ENCODE results near the gene PTPN20.
A peak's percentile ranks its signal among the peaks of the same experiment; 100 is the strongest.
"Not testable (repeated sequence)": the region's sequence is repeated elsewhere in the genome, so short reads cannot be mapped to it uniquely, and the experiment has no call there.

Gene PTPN20

DNA sequence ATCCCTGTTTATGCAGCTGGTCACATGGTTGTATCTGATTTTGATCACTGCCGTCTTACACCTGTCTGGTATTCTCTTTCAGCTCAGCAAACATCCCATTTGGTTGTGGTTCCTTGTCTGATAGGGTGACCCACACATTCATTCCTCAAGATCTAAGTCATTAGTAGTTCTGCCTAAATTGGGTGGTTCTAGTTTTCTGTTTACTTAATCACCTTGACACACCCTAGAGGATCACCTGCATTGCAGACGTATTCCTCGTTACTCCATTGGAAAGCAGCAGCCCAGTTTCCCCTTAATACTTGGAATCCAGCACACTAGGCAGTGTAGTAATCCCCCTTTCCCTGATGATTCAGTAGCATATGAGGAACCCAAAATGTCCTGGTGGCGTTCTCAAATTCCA, 41.3 kb downstream of the PTPN20 start:
- not testable (repeated sequence) for DNase-seq (ENCODE audit: low spot score)

DNA sequence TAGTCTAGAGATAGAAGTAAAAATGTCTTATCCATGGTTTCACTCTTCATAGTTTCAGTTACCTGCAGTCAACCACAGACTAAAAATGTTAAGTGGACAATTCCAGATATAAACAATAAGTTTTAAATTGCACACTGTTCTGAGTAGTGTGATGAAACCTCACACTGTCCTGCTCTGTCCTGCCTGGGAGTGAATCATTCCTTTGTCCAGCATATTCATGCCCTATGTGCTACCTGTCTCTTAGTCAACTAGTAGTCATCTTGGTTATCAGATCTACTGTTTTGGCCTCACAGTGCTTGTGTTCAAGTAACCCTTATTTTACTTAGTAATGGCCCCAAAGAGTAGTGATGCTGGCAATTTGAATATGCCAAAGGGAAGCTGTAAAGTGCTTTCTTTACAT, 49.5 kb downstream of the PTPN20 start:
- not testable (repeated sequence) for DNase-seq (ENCODE audit: low spot score)

DNA sequence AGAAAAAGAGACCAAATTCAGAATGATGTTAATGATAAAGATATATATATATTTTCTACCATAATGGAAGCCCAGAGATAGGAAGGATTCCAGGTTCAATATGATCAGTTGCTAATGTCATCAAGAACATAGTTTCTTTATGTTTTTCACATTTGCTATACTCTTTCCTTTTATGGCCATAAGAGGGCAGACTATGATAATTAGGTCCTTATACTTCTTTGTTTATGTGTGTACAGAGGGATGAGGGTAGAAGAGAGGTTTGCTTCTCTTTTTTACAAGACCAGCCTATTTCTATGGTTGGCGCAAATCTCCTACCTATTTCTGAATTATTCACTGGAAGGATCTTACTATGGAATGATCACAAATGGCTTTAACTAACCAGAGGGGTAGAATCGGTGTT, 52.1 kb downstream of the PTPN20 start:
- DNase-seq (ENCODE audit: low spot score) = not testable (repeated sequence)

DNA sequence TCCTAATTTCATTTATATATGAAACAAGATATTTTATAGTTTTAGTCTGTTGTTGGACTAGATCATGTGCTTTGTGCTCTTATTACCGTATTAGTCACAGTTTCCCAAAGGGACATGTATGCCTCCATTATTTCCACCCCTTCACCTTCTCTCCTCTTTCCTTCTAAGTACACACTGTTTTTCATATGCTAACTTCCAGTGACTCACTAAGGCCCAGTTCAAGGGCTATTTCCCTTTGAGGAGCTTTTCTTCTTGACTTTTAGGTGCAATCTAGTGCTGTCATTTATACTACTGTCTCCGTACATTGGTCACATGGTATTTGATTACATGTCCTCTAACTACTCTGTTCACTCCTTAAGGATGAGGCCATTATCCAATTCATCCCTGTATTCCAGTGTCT, 55.8 kb downstream of the PTPN20 start:
- not testable (repeated sequence) for DNase-seq (ENCODE audit: low spot score)

DNA sequence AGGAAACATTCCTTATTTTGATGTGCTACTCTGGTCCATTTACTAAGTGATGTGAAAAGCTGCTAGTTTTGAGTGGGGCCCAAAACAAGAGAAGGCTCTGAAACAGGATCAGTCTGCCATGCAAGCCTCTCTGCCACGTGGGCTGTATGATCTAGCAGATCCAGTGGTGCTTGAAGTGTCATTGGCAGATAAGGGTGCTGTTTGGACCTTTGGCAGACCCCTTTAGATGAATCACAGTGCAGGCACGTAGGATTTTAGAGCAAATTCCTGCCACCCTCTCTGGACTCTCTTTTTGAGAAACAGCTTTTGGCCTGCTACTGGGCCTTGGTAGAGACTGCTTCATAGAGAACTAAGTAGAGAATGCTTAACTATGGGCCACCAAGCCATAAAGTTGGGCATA, 69.0 kb downstream of the PTPN20 start:
- DNase-seq (ENCODE audit: low spot score) = not testable (repeated sequence)

DNA sequence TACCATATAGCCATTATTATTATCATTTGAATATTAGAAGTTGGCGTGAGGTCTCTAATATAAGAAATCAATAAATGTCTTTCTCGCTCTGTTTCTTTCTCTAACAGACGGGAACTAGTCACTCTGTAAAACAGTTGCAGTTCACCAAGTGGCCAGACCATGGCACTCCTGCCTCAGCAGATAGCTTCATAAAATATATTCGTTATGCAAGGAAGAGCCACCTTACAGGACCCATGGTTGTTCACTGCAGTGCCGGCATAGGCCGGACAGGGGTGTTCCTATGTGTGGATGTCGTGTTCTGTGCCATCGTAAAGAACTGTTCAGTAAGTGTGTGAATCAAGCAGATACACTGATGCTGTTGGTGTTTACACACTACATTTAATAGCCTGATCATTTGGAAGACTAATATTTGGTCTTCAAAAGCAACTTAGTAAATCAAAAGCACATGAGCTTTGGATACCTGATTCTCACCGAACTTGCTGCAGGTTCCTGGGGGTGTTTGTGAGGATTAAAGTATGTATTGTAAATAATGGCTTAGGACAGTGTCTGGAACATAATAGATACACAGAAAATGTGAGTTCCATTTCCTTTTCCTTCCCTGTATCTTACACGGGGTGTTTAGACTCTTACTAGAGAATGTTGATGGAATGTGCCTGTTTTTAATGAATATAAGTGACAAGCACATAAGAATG, 76.2 kb downstream of the PTPN20 start:
- DNase-seq (ENCODE audit: low spot score) = not testable (repeated sequence)

DNA sequence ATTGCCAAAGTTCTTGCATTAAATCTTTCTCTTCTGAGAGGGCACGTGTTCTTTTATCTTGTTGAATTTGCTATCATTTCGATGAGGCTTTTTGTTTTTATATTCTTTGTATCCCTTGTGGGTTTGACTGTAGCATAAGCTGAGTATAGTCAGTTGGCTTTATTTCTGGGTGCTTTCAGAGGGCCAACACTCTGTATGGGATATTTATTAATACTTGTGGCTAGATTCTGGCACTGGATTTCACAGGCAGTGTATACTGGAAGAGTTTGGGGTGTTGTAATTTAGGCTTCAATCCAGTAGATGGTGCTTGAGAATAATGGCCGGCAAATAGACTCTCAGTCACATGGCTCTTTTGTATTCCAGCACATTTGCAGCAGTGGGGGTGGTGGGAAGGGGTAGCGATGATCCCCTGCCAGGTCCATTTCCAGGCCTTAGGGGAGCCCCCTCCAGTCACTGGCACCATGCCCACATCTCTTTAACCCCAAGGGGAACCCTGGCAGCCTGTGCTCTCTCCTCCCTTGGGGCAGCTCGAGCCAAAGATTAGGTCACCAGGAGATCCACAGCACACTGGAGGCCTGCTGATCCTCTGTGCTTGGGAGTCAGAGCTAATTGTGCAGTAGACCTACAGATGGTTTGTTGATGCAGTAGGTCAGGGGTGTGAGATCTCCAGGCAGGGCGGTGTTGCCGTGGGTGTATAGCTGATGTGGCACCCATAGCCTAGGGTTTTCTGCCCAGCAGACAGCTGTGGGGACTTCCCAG, 81.8 kb downstream of the PTPN20 start:
- DNase-seq (ENCODE audit: low spot score) = peak; percentile 76

DNA sequence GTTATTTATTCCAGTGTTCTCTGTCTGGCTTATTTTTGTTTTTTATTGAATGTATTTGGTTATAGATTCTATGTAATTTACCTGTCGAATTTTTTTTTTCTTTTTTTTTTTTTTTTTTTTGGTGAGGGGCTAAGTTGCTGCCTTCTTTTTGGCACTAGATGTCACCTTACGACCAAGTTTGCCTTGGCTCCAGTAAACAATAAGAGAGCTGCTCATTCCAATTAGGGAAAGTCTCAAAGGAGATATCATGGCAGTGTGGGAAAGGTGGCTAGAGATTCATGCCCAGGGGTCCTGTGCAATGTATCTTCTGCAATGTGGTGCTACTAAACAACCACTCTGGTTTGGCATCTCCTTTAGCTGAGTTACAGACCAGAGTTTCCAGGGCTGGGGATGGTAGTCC, 84.0 kb downstream of the PTPN20 start:
- DNase-seq (ENCODE audit: low spot score) = peak; percentile 22

DNA sequence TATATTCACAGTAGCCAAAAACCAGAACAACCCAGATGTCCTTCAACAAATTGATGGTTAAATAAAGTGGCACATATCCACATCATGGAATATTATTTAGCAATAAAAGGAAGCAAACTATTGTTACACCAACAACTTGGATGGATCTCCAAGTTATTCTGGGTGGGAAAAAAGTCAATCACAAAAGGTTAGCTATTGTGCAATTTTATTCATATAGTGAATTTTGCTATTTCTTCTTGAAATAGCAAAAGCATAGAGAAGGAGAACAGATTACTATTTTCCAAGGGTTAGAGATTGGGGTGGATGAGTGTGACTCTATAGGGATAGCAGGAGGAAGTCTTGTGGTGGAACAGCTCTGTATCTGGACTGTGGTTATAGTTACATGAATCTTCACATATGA, 87.0 kb downstream of the PTPN20 start:
- DNase-seq (ENCODE audit: low spot score) = no peak

DNA sequence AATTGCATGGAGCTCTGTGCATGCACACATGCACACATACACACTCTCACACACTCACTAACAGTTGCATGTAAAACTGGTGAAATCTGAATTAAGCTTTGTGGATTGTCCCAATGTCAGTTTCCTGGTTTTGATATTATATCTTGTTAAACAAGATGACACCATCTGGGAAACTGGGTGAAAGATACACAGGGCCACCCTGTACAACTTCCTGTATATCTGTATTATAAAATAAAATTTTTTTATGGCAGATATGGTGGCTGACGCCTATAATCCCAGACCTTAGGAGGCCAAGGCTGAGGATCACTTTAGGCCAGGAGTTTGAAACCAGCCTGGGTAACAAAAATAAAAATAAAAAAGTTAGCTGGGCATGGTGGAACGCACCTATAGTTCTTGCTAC, 87.4 kb downstream of the PTPN20 start:
- no peak for DNase-seq (ENCODE audit: low spot score)

DNA sequence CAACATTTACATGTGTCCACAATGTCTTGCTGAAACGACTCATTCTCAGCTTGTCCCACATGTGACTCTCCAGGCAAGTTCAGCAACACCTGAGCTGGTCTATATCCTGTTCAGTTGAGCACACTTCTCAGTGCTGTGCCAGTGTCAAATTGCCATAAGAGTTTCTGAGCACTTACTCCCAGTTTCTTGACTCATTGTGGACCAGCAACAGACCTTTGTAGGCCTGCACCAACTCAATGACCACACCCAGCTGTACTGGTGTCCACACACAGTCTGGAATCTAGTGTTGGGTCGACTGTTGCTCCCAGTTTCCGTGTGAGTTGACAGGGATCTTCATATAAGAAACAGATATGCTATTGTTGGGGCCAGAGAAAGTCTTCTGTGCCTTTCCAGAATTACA, 88.0 kb downstream of the PTPN20 start:
- no peak for DNase-seq (ENCODE audit: low spot score)

DNA sequence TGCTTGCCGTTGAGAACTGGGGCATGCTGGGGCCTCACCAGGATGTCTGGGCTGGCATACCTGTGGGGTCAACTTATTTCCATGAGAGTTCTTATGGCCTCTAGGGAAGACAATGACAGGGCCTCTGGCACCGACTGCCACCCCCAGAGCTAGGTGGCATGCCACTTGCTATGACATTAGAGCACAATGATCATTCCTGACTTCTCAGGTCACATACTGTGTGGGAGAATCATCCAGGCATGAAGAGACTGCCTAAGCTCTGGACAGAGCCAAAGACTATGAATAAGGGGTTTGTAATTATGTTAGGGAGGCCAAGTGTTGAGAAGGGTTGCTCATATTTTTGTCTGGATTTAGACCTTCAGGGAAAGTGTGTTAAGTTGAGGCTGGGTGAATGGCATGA, 97.5 kb downstream of the PTPN20 start:
- DNase-seq (ENCODE audit: low spot score) = no peak

DNA sequence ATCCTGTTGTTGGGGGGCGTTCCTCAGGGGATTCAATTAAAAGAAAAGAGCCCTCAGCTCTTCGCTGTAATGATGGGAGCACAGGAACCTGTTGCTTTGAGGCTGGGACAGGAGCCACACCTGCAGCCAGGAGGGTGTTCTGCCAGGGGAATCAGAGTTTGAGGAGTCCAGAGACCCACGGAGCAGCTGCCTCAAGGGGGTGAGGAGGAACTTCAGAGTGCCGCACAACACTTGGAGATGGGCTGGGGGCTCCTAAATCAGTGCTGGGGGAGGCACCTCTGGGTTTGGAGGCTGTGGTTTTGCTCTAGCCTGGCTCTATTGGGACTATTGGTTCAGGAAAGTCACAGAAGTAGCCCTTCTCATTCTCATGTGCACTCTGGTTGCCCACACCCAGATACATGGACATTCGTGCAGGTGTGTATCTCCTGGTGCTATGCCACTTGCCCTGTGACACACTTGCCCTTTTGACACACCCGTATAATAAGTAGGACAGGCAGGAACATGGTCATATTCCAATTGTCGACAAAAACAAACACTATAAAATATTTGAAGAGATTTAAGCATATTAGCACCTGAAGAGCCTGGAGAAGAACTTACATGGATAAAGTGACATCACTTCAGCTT, 98.1 kb downstream of the PTPN20 start:
- DNase-seq (ENCODE audit: low spot score) = no peak

DNA sequence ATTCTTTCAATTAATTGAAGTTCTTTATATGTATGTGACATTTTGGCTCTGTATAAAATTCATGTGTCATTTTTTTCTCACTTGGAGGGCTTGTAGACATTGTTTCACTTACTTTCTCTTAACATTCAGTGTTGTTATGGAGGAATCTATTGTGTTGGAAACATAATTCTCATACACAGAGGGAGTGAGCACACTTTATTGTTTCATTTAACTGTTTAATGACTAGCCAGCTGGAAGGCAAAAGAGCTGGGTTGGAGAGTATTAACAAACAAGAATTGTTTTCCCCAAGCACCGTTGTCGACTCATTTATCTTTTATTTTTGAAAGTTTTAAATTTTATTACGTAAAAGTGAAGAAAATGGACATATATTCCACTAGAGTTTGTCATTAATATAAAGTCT, 98.8 kb downstream of the PTPN20 start:
- DNase-seq (ENCODE audit: low spot score) = no peak

DNA sequence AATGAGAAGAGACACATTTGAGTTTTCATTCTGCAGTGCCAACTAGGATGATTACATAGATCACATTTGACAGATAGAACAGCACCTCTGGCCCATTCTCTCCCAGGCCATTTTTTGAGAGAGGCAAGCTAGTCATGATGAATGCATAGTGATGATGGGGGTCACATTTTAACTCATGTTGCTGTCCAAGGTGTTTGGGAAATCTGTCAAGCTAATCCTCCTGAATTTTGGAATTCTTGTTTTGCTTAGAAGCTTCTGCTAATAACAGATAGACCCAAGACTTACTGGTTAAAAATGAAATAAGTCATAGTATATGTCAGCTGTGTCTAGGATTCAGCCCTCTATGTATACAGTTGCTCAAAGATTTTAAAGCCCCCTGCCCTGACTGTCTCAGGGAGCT, 101.0 kb downstream of the PTPN20 start:
- DNase-seq (ENCODE audit: low spot score) = no peak

DNA sequence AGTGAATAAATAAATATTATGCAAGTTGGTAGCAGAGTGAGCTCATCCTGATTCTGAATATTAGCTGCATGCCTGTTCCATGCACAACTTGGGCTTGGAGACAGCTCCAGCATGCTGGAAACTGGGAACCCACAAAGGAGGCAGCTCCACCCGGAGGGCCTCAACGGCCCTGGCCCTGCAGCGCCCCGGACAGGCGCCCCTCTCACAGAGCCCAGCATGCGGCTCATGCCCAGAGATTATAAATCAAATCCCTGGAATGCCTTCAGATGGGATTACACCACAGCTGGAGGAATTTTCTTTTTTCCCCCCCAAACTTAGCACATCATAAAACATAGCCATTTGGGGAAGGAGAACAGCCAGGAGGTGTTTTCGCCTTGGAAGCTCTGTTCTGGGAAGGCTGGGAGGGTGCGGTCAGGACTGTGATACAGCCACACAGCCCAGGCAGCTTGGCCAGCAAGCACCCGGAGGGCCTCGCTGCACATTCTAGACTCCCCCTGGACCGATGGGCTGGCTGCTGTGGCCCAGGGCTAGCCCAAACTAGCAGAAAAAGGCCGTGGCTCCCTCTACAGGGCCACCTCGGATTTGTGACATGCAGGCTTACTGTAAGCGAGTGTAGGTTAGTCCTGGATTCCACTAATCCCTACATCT, 102.4 kb downstream of the PTPN20 start:
- DNase-seq (ENCODE audit: low spot score) = no peak

DNA sequence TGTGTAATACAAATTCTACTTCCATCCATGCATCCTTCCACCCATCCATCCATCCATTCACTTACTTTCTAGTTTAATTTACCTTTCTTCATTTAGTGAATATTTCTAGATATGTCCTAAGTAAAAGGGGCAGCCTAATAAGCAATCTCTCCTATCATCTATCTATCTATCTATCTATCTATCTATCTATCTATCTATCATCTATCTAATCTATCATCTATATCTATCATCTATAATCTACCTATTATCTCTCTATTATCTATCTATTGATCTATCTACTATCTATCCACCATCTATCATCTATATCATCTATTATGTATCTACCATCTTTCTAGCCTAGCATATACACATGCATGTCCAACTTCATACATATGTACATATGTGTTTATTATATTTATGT, 104.2 kb downstream of the PTPN20 start:
- no peak for DNase-seq (ENCODE audit: low spot score)

DNA sequence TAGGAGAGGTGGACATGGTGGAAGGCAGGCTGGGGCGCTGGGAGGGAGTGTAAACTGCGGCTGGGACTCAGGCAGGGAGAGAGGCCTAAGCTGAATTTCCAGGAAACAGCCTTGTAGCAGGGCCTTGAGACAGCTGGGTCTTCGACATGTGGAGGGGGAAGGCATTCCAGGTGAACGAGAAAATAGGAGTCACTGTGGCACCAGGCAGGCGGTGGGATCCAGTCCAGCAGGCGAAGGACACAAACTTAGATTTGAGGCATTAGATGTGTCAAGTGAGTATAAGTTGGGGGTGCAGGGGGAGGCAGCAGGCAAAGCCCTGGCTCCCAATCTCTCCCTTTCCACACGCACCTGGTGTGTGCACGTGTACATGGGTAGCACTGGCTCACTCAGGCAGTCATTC, 105.3 kb downstream of the PTPN20 start:
- no peak for DNase-seq (ENCODE audit: low spot score)

DNA sequence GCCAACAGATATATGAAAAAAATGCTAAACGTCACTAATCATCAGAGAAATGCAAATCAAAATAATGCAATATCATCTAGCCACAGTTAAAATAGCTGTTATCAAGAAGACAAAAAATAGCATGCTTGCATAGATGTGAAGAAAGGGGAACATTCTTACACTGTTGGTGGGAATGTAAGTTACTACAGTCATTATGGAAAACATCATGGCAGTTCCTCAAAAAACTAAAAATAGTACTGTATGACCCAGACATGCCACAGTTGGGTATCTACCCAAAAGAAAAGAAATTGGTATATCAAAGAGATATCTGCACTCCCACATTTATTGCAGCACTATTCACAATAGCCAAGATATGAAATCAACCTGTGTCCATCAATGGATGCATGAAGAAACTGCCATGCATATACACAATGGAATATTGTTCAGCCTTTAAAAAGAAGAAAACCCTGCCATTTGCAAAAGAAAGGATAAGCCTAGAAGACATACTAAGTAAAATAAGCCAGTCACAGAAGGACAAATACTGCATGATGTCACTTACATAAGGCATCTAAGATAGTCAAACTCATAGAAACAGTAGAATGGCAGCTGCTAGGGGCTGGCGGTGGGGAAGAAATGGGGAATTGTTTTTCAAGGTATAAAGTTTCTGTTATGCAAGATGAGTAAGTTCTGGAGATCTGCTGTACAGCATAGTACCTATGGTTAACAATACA, 107.0 kb downstream of the PTPN20 start:
- DNase-seq (ENCODE audit: low spot score) = no peak

DNA sequence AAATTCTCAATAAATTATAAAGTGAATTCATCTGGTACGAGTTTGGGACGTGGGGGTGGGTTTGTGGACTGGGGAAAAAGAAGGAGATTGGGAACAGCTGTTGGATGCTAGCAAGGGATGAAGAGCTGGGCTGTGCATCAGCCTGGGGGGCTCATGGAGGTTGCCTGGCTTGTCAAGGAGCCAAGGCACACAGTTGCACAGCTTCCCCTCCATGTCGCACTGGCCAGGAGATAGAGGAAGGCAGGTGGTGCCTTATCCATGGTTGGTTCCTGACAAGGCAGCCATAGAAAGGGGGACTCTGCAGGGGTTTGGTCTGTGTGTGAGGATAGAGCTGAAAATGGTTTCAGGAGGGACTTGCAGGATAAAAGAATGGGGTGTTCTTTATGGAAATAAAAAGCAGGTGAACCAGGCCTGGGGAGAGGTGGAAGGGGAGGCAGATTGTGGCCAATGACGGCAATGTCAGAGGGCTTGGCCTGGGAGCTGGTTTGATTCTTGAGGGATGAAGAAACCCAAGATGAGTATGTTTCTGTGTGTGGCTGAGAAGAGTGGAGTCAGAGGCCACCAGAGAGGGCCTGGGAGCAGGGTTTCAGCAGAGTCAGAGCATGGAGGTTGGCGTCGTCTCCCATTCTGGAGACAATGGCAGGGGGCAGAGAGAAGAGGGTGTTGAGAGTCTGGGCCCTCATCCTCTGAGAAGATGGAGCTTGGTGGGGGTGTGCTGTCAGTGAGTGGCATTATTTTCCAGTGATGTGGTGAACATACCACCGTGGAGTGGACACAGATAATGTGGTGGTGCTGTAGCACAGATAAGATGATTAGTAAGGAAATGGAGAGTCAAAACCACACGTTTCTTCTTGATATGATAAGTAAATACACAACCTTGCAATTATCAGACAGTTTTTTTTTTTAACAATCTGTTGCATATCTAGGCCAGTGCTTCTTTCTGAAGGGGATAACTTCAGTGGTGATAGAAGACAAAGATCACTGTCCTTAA, 108.2 kb downstream of the PTPN20 start:
- DNase-seq (ENCODE audit: low spot score) = no peak

DNA sequence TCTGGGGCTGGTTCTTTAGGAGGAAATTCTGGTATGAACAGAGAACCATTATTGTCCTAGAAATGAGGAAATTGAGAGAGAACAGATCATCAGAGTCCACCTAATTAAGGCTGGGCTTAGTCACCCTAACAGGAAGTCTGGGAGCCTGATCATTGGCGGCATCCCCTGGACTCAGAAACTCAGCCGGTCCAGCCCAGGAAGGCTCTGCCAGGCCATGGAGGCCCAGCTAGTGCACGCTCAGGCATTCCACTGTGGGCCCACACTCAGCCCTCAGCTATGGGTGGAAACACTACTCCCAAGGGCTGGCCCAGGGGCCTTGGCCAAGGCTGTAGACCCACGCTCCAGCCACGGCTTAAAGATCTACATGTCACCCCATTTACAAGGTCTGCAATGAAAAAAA, 109.2 kb downstream of the PTPN20 start:
- DNase-seq (ENCODE audit: low spot score) = peak; percentile 13

Measured in RKO (cell line).